GM12878 (cell line): ENCODE measurements around the gene ADGRG7. TPM values are rescaled to one million over a fixed set of nuclear protein-coding genes. Genes with fewer than 3 reads are reported as not detected.
A peak's percentile ranks its signal among the peaks of the same experiment; 100 is the strongest.

ENCODE experiments used
- ATAC-seq: fragments of 200-7000 bp; cut with Tn5 transposase; 3 replicates; pipeline ENCODE4 v1.9.1; 2020; ENCODE audit warnings: mild to moderate bottlenecking, moderate library complexity
- BruUV-seq: library from RNA; stranded (reverse); fragments of 400-500 nt; replicated peaks from 2 replicates; lab custom pipeline; 2021; lab: Mats Ljungman, UMichigan
- CTCF ChIA-PET: fragments of 300-600 bp; sonication (Branson Sonifier 250); formaldehyde crosslinking; extraction: SDS; loops from one replicate; lab custom pipeline; 2021; ENCODE audit warnings: inconsistent platforms; lab: Yijun Ruan, JAX
- POLR2A ChIA-PET: fragments of 350-600 bp; formaldehyde crosslinking; extraction: SDS; loops from one replicate; lab custom pipeline; 2021; ENCODE audit warnings: inconsistent platforms; lab: Charles Lee
- RAD21 ChIA-PET: fragments of 300-600 bp; sonication (Branson Sonifier 250); formaldehyde crosslinking; loops from one replicate; lab custom pipeline; 2023; ENCODE audit warnings: antibody characterized with exemption; ENCODE audit not compliant: unreplicated experiment; lab: Charles Lee
- SMC1A ChIA-PET: fragments of 300-600 bp; sonication (Branson Sonifier 250); formaldehyde crosslinking; loops from one replicate; lab custom pipeline; 2023; ENCODE audit not compliant: unreplicated experiment, uncharacterized antibody; lab: Charles Lee
- DNase-seq: peaks from one replicate; pipeline ENCODE4 v3.0.0-alpha.2; 2011; ENCODE audit warnings: low read depth, low spot score
- FAIRE-seq: peaks from 3 replicates; lab custom pipeline; 2011; peaks lifted over from hg19 to GRCh38; lab: Jason Lieb, UNC
- H2AFZ ChIP-seq: 2 replicates; pipeline ENCODE4 v1.6.0; 2011; ENCODE audit warnings: low read depth, low read length, control low read depth; ENCODE audit not compliant: control insufficient read depth
- H3K27ac ChIP-seq: 2 replicates; pipeline ENCODE4 v1.5.1; 2011; ENCODE audit warnings: control low read depth; ENCODE audit not compliant: control insufficient read depth, insufficient read depth
- H3K27me3 ChIP-seq, 2 experiments: replicated peaks in 1 of 2; 2 replicates each; pipeline versions ENCODE4 v1.6.0 to v1.6.1; 2011; ENCODE audit warnings: low read length in 1 of 2; ENCODE audit not compliant: control insufficient read depth in 2 of 2, insufficient read depth in 2 of 2
- H3K36me3 ChIP-seq, 2 experiments: 2 replicates each; pipeline ENCODE4 v1.5.1; 2011; ENCODE audit warnings: low read length in 1 of 2; ENCODE audit not compliant: control insufficient read depth in 2 of 2, insufficient read depth in 2 of 2
- H3K4me1 ChIP-seq: 2 replicates; pipeline ENCODE4 v1.6.1; 2011; ENCODE audit warnings: mild to moderate bottlenecking, low read length, moderate library complexity, mixed read lengths; ENCODE audit not compliant: control insufficient read depth, insufficient read depth
- H3K4me2 ChIP-seq: 2 replicates; pipeline ENCODE4 v1.6.0; 2011; ENCODE audit warnings: control low read depth; ENCODE audit not compliant: control insufficient read depth, insufficient read depth
- H3K4me3 ChIP-seq: fragments of 200-600 bp; sonication (generic); 2 replicates; pipeline ENCODE4 v1.5.1; 2016
- H3K79me2 ChIP-seq: 2 replicates; pipeline ENCODE4 v1.6.0; 2011; ENCODE audit warnings: low read length; ENCODE audit not compliant: control insufficient read depth, insufficient read depth
- H3K9ac ChIP-seq: 2 replicates; pipeline ENCODE4 v1.8.0; 2011; ENCODE audit warnings: low read length, control low read depth, mixed read lengths; ENCODE audit not compliant: control insufficient read depth, insufficient read depth
- H3K9me3 ChIP-seq: replicated peaks from 3 replicates; pipeline ENCODE4 v1.5.1; 2011; ENCODE audit warnings: mild to moderate bottlenecking, low read length; ENCODE audit not compliant: control insufficient read depth, insufficient read depth
- H4K20me1 ChIP-seq: 2 replicates; pipeline ENCODE4 v1.6.0; 2011; ENCODE audit not compliant: control insufficient read depth, insufficient read depth
- RAD21 ChIP-seq: IDR thresholded peaks from 2 replicates; pipeline ENCODE4 v1.6.1; 2011; ENCODE audit warnings: mild to moderate bottlenecking, low read depth, low read length, moderate library complexity; ENCODE audit not compliant: insufficient read depth
- WGBS: methylation state at CpG from one replicate; pipeline ENCODE4 v1.1.6; 2016; ENCODE audit warnings: low lambda C conversion rate; ENCODE audit not compliant: insufficient replicate concordance, insufficient coverage; ENCODE audit errors: missing lambda C conversion rate; 5-methylcytosine and 5-hydroxymethylcytosine counted together
- in situ Hi-C: fragments of 300-500 bp; cut with MboI; formaldehyde crosslinking; loops from 9 replicates; pipeline ENCODE4 v1.14.3; 2018; ENCODE audit warnings: mixed read lengths
- intact Hi-C: fragments of 100-400 bp; cut with micrococcal nuclease; formaldehyde crosslinking; loops from one replicate; pipeline ENCODE4 v1.14.2; 2022; ENCODE audit not compliant: unreplicated experiment
- polyA plus RNA-seq, 11 experiments: library from polyadenylated mRNA; depleted of rRNA in 4 of 11; unstranded in 6 of 11; stranded (reverse) in 5 of 11; fragments of >200 nt; fragmentation: Nextera tagmentation in 4 of 11; fragmentation: Illumina TruSeq in 1 of 11; extraction: Ambion mirVana in 4 of 11; extraction: Trizol in 1 of 11; gene quantifications; 1 replicate in 1 of 11; 2 replicates in 10 of 11; pipeline versions ENCODE4 v1.2.1 to v1.2.3, GENCODE V29; 2011 to 2016; ENCODE audit warnings: inconsistent platforms in 2 of 11, missing spikeins in 2 of 11, low read depth in 1 of 11
- total RNA-seq, 4 experiments: library from RNA; depleted of rRNA in 3 of 4; stranded (reverse); fragments of >200 nt in 3 of 4; fragmentation: Illumina TruSeq in 1 of 4; extraction: Trizol in 1 of 4; gene quantifications; 2 replicates each; pipeline versions ENCODE4 v1.2.1 to v1.2.3, GENCODE V29; 2013 to 2021
- TF ChIP-seq, protein P1 (sequence below): IDR thresholded peaks from 2 replicates; pipeline ENCODE4 v1.6.1; 2012; ENCODE audit warnings: improper control_type of control experiment, low read depth, low read length; ENCODE audit not compliant: insufficient replicate concordance

The ADGRG7 gene
- total and polyA plus RNA-seq, 10 of the 15 experiments (the other 5 are each of a cell fraction or from before 2014, with no cell fraction given) = 0.02 to 0.21 (median 0.14) TPM; not detected in 7

DNA sequence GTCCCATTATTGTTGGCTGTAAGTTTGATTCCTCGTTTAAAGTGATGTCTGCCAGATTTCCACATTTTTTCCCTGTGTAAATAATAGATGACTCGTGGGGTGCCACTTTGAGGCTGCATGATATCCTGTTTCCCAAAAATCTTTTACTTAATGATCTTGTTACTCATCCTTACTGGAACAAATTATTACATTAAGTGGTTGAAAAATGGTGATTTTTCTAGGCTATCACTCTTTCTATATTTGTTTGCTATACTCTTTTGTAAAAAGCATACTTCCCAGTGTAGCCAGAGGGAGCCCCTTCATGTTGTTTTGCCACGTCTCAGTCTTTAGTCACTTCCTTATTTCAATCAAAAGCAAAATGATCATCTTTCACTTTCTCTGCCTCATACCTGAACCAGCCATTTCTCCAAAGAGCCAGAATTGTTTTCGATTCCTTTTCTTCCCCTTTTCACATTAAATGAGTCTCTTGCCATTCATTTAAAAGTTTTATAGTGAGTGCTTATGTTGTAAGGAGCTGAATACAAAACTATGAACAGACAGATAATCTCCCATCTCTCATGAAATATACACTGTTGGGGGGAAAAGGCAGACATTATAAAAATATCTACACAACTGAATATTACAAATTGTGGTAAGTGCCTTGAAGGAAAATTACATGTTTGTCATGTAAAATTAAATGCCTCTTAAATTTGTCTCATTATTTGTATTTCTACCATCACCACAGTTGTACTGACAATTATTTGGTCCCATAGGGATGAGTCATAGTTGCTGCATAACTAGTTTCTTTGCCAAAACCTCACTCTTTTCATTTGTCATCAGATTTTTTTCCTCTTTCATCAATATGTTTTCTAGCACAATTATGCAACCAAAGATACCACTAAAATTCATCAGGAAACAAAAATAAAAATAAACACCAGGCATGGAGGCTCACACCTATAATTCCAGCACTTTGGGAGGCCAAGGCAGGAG lies 41.5 kb downstream of the ADGRG7 start (continued):
- TF ChIP-seq, protein P1, sequence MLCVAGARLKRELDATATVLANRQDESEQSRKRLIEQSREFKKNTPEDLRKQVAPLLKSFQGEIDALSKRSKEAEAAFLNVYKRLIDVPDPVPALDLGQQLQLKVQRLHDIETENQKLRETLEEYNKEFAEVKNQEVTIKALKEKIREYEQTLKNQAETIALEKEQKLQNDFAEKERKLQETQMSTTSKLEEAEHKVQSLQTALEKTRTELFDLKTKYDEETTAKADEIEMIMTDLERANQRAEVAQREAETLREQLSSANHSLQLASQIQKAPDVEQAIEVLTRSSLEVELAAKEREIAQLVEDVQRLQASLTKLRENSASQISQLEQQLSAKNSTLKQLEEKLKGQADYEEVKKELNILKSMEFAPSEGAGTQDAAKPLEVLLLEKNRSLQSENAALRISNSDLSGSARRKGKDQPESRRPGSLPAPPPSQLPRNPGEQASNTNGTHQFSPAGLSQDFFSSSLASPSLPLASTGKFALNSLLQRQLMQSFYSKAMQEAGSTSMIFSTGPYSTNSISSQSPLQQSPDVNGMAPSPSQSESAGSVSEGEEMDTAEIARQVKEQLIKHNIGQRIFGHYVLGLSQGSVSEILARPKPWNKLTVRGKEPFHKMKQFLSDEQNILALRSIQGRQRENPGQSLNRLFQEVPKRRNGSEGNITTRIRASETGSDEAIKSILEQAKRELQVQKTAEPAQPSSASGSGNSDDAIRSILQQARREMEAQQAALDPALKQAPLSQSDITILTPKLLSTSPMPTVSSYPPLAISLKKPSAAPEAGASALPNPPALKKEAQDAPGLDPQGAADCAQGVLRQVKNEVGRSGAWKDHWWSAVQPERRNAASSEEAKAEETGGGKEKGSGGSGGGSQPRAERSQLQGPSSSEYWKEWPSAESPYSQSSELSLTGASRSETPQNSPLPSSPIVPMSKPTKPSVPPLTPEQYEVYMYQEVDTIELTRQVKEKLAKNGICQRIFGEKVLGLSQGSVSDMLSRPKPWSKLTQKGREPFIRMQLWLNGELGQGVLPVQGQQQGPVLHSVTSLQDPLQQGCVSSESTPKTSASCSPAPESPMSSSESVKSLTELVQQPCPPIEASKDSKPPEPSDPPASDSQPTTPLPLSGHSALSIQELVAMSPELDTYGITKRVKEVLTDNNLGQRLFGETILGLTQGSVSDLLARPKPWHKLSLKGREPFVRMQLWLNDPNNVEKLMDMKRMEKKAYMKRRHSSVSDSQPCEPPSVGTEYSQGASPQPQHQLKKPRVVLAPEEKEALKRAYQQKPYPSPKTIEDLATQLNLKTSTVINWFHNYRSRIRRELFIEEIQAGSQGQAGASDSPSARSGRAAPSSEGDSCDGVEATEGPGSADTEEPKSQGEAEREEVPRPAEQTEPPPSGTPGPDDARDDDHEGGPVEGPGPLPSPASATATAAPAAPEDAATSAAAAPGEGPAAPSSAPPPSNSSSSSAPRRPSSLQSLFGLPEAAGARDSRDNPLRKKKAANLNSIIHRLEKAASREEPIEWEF = peak; percentile 50
- TF ChIP-seq, all 136 proteins: peak for 25

DNA sequence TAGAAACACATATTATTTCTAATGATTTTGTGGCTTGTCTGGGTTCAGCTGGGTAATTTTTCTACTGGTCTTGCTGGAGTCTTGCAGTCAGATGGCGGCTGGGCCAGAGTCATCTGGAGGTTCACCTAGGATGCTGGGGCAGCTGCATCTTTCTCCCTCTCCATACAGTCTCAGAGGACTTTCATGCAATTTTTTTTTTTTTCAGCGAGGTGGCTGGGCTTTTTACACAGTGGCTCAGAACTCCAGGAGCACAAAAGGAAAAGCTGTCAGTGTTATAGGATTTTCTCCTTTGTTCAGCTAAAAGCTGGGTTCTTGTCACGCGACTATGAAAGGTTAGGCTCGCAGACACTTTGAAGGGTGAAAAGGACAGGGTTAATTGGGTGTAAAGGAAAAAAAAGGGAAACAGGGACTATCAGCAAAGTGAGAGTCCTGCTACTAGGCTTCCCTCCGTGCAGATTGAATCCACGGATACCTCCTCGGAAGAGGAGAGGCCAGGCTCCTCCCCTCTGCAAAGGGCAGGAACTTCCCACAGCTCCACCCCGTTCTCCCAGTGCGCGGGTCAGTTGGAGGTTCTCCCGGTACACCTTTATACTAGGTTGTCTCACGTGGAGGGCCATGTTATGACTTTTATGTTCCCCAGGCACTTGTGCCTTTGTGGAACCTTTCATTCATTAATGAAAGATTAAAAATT lies 44.3 kb downstream of the ADGRG7 start:
- intact Hi-C loops = no loop called here
- CTCF ChIA-PET = interaction anchor here (0.6 to 1.8 kb wide), 7 partner anchors 12 to 191 kb away, joined by 3 to 5 read pairs (median 3); no protein-coding TSS in a partner anchor
- POLR2A ChIA-PET = no interaction called here

More for the DNA sequence above, 44.3 kb downstream of the ADGRG7 start:
- Histone ChIP-seq H3K36me3 (no peaks in the 10 kb centered on the region), H4K20me1 (no peaks in the 10 kb centered on the region), H3K27me3 (no peaks in the 10 kb centered on the region), H3K4me1 (no peaks in the 10 kb centered on the region; the same call in 1 of the 2 replicates), H3K4me2 (no peak overlapping the region), H3K9ac (no peak overlapping the region), H3K27ac (no peak overlapping the region), H3K79me2 (no peaks in the 10 kb centered on the region), H3K9me3 (no peaks in the 10 kb centered on the region), H3K4me3 (no peak overlapping the region), H2AFZ (no peak overlapping the region)
- FAIRE-seq = no peak
- SMC1A ChIA-PET = interaction anchor here (1.0 to 2.8 kb wide), 8 partner anchors 13 to 191 kb away, joined by 3 to 14 read pairs (median 4); no protein-coding TSS in a partner anchor
- 90% methylated on average over 13 of the region's 13 CpGs for WGBS
- no peak for ATAC-seq
- RAD21 ChIA-PET = interaction anchor here (1.0 kb wide), 1 partner anchor 55 kb away, joined by 3 read pairs; no protein-coding TSS in a partner anchor
- no peak for TF ChIP-seq RAD21
- in situ Hi-C loops = no loop called here
- no peak for DNase-seq
- no TSS peak for BruUV-seq
